Muscle layer of colon (tissue), 2 donors: ENCODE measurements around the gene CERS4.
"Not testable (repeated sequence)": the region's sequence is repeated elsewhere in the genome, so short reads cannot be mapped to it uniquely, and the experiment has no call there.

Experiments
- H3K27ac ChIP-seq: one replicate; pipeline ENCODE4 v1.7.0; 2013; ENCODE audit warnings: low read depth, mild to moderate bottlenecking, low read length, moderate library complexity
- H3K27me3 ChIP-seq, 2 donors: one replicate each; pipeline ENCODE4 v1.7.0; 2013; ENCODE audit warnings: low read length in 2 of 2, mild to moderate bottlenecking in 2 of 2; ENCODE audit not compliant: insufficient read depth in 2 of 2, control insufficient read depth in 1 of 2
- H3K36me3 ChIP-seq: one replicate; pipeline ENCODE4 v1.7.0; 2013; ENCODE audit warnings: mild to moderate bottlenecking, low read length; ENCODE audit not compliant: insufficient read depth
- H3K4me1 ChIP-seq: one replicate; pipeline ENCODE4 v1.7.0; 2013; ENCODE audit warnings: mild to moderate bottlenecking, low read length; ENCODE audit not compliant: insufficient read depth
- H3K4me3 ChIP-seq, 2 donors: one replicate each; pipeline ENCODE4 v1.7.0; 2013; ENCODE audit warnings: low read length in 2 of 2, low read depth in 1 of 2, mild to moderate bottlenecking in 1 of 2, moderate library complexity in 1 of 2
- H3K9ac ChIP-seq: one replicate; pipeline ENCODE4 v1.7.0; 2013; ENCODE audit warnings: low read length
- H3K9me3 ChIP-seq: one replicate; pipeline ENCODE4 v1.7.0; 2013; ENCODE audit warnings: mild to moderate bottlenecking, low read length
- donor health status: abdominal sarcoma.
- donor health status: Adenocarcinoma of cecum.

The CERS4 gene

GRCh38 chr19:8259922-8260247 is 50.7 kb downstream of the CERS4 start:
- Histone ChIP-seq H3K4me1 (no peaks in the 10 kb centered on the region), H3K9me3 (no peaks in the 10 kb centered on the region), H3K4me3 (no peak overlapping the region), H3K36me3 (peaks cover 35% of the 10 kb centered on the region), H3K27me3 (no peaks in the 10 kb centered on the region), H3K27ac (no peak overlapping the region), H3K9ac (no peak overlapping the region)

DNA sequence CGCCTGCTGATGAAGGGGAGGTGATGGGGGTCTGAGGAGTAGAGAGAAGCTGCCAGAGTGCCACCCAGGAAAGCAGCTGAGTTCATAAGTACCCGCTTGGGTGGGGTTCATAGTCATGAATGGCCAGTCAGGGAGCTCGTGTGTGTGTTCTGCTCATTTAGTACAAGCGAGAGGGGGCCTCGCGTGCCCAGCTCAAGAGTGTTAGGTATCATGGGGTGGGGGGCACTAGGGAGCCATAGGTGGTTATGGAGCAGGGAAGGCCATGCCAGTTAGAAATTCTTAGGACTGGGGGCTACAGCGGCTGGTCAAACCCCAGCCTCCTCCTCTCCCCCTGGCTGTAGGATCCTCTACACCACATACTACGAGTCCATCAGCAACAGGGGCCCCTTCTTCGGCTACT is 52.2 kb downstream of the CERS4 start:
- Histone ChIP-seq H3K27ac (no peak overlapping the region), H3K36me3 (peaks cover 28% of the 10 kb centered on the region), H3K4me1 (no peaks in the 10 kb centered on the region), H3K4me3 (no peak overlapping the region), H3K9ac (no peak overlapping the region), H3K9me3 (no peaks in the 10 kb centered on the region), H3K27me3 (no peaks in the 10 kb centered on the region)

DNA sequence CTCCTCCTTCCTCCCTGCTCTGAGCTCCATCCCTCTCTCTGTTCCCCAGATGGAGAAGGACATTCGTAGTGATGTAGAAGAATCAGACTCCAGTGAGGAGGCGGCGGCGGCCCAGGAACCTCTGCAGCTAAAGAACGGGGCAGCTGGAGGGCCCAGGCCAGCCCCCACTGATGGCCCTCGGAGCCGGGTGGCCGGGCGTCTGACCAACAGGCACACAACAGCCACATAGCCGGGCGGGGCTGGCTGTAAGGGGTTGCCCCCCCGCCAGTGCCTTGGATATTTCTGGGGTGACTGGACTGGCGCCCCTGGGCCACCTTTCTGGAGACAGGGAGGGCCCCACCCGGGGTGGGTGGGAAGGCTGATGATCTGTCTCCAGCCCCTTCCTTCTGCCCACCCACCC is 52.7 kb downstream of the CERS4 start:
- H3K4me1 ChIP-seq: no peaks in the 10 kb centered on the region
- no peak overlapping the region for H3K9ac ChIP-seq
- H3K27me3 ChIP-seq: no peaks in the 10 kb centered on the region
- no peak overlapping the region for H3K27ac ChIP-seq
- H3K4me3 ChIP-seq: no peak overlapping the region
- no peaks in the 10 kb centered on the region for H3K9me3 ChIP-seq
- peaks cover 23% of the 10 kb centered on the region for H3K36me3 ChIP-seq

GRCh38 chr19:8262431-8262830 is 53.3 kb downstream of the CERS4 start:
- no peak overlapping the region for H3K9ac ChIP-seq
- H3K4me3 ChIP-seq: no peak overlapping the region
- H3K9me3 ChIP-seq: no peaks in the 10 kb centered on the region
- peaks cover 17% of the 10 kb centered on the region for H3K36me3 ChIP-seq
- H3K27ac ChIP-seq: no peak overlapping the region
- H3K27me3 ChIP-seq: no peaks in the 10 kb centered on the region
- H3K4me1 ChIP-seq: no peaks in the 10 kb centered on the region

GRCh38 chr19:8264248-8264647 is 55.1 kb downstream of the CERS4 start:
- not testable (repeated sequence) for H3K27me3 ChIP-seq, H3K4me1 ChIP-seq, H3K9me3 ChIP-seq, H3K9ac ChIP-seq, H3K27ac ChIP-seq, H3K36me3 ChIP-seq, H3K4me3 ChIP-seq

- Histone ChIP-seq H3K27ac (no peak overlapping the region), H3K4me3 (no peak overlapping the region), H3K36me3 (no peaks in the 10 kb centered on the region), H3K4me1 (peaks cover 3% of the 10 kb centered on the region), H3K27me3 (no peaks in the 10 kb centered on the region), H3K9ac (no peak overlapping the region), H3K9me3 (no peaks in the 10 kb centered on the region)
Measured at GRCh38 chr19:8265872-8266271, 56.7 kb downstream of the CERS4 start.

GRCh38 chr19:8269724-8270123 is 60.6 kb downstream of the CERS4 start:
- H3K27ac ChIP-seq: no peak overlapping the region
- H3K4me1 ChIP-seq: peaks cover 3% of the 10 kb centered on the region
- peak overlapping the region; percentile 71 for H3K9ac ChIP-seq

DNA sequence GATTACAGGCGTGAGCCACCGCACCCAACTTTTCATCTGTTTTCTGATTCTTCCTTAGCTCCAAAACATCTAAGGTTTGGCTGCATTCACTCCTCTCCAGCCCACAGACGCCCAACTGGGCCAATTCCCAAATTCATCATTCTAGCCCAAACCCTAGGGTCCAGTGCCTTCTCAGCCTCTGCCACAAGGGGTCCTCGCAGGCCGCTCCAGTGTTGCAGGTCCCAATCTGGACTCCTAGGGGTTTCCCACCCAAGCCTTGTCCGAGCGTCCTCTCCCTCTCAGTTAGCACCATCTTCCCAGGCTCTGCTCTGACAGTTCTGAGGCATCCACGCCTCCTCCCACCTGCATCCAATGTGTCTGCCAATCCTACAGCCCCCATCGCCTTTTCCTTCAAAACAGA is 67.3 kb downstream of the CERS4 start:
- not testable (repeated sequence) for H3K4me1 ChIP-seq, H3K36me3 ChIP-seq, H3K9me3 ChIP-seq, H3K4me3 ChIP-seq, H3K9ac ChIP-seq, H3K27me3 ChIP-seq, H3K27ac ChIP-seq

More at GRCh38 chr19:8269724-8270123, 60.6 kb downstream of the CERS4 start:
- Histone ChIP-seq H3K4me3 (peak overlapping the region in 1 of 2 donors; percentile 77), H3K9me3 (no peaks in the 10 kb centered on the region), H3K36me3 (no peaks in the 10 kb centered on the region), H3K27me3 (no peaks in the 10 kb centered on the region)

GRCh38 chr19:8291337-8291736 is 82.2 kb downstream of the CERS4 start:
- not testable (repeated sequence) for H3K4me1 ChIP-seq, H3K4me3 ChIP-seq, H3K36me3 ChIP-seq, H3K27ac ChIP-seq, H3K9ac ChIP-seq, H3K9me3 ChIP-seq, H3K27me3 ChIP-seq

DNA sequence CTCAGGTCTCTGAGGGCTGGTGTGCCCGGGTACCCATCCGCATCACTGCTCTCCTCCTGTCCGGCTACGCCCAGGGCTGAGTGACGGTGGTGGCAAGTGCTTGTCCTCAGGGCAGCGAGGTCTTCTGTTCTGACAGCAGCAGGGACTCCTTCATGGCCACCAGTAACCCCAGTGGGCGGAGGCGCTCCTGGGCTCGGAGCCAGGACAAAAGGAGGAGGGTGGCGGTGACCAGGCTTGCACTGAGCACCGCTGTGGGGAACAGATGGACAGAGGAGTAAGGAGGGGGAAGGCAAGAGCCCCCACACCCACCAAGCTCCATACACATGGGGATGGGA is 93.2 kb downstream of the CERS4 start:
- Histone ChIP-seq H3K27me3 (no peaks in the 10 kb centered on the region), H3K36me3 (no peaks in the 10 kb centered on the region), H3K9ac (no peak overlapping the region), H3K9me3 (no peaks in the 10 kb centered on the region), H3K27ac (no peak overlapping the region), H3K4me3 (no peak overlapping the region), H3K4me1 (peaks cover 4% of the 10 kb centered on the region)

DNA sequence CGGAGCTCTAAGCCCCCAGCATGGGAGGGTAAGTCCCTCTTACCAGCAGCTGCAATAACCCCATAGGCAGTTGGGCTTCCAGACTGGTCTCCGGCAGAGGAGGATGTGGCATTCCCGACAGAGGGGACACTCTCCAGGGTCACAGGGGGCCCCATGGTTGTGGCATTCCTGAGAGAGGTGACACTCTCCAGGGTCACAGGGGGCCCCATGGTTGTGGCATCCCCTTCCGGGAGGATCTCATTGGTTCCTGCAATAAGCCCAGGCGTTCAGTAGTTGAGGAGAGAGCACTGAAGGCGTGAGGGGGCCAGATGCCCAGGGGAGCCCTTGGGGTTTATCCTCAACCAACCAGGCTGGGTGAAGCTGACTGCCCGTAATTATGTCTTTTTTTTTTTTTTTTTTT is 93.6 kb downstream of the CERS4 start:
- Histone ChIP-seq H3K4me1 (peaks cover 8% of the 10 kb centered on the region), H3K9me3 (no peaks in the 10 kb centered on the region), H3K36me3 (no peaks in the 10 kb centered on the region), H3K27me3 (no peaks in the 10 kb centered on the region), H3K9ac (no peak overlapping the region), H3K4me3 (no peak overlapping the region), H3K27ac (no peak overlapping the region)

DNA sequence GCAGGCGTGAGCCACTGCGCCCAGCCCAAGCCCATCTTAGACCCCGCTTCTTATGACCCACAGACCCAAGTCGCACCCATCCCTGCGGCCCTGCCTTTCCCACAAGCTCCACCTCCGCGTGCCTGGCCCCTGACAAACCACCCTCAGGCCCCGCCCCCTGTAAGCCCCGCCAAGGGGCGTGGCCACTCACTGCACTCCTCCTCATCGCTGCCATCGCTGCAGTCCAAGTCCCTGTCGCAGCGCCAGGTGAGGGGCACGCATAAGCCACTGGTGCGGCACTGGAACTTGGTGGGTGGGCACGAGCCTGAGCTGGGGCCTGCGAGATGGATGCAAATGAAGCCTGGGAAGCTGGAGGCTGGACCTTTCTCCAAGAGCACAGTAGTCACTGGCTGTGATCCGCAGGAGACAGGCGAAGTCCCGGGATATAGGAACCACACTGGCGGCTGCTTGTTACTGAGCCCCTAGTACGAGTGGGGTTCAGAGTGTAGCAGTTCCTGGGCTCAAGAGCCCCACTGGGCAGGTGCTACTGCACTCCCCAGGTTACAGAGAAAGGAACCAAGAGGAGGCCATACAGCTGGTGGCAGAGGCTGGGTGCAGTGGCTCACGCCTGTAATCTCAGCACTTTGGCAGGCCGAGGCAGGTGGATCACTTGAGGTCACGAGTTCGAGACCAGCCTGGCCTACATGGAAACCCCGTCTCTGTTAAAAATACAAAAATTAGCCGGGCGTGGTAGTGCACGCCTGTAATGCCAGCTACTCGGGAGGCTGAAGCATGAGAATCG is 95.9 kb downstream of the CERS4 start:
- no peak overlapping the region for H3K4me3 ChIP-seq
- H3K36me3 ChIP-seq: peaks cover 6% of the 10 kb centered on the region
- H3K27me3 ChIP-seq: no peaks in the 10 kb centered on the region
- no peak overlapping the region for H3K9ac ChIP-seq
- H3K27ac ChIP-seq: no peak overlapping the region
- H3K4me1 ChIP-seq: peaks cover 19% of the 10 kb centered on the region
- H3K9me3 ChIP-seq: no peaks in the 10 kb centered on the region
